HG03159 (cell line): ENCODE results near the gene ADRA2B.

Experiments used
- ATAC-seq: cut with Tn5 transposase; IDR thresholded peaks from one replicate; pipeline ENCODE4 v1.9.1; 2021; ENCODE audit warnings: mild to moderate bottlenecking, moderate library complexity; ENCODE audit not compliant: unreplicated experiment

Gene ADRA2B

DNA sequence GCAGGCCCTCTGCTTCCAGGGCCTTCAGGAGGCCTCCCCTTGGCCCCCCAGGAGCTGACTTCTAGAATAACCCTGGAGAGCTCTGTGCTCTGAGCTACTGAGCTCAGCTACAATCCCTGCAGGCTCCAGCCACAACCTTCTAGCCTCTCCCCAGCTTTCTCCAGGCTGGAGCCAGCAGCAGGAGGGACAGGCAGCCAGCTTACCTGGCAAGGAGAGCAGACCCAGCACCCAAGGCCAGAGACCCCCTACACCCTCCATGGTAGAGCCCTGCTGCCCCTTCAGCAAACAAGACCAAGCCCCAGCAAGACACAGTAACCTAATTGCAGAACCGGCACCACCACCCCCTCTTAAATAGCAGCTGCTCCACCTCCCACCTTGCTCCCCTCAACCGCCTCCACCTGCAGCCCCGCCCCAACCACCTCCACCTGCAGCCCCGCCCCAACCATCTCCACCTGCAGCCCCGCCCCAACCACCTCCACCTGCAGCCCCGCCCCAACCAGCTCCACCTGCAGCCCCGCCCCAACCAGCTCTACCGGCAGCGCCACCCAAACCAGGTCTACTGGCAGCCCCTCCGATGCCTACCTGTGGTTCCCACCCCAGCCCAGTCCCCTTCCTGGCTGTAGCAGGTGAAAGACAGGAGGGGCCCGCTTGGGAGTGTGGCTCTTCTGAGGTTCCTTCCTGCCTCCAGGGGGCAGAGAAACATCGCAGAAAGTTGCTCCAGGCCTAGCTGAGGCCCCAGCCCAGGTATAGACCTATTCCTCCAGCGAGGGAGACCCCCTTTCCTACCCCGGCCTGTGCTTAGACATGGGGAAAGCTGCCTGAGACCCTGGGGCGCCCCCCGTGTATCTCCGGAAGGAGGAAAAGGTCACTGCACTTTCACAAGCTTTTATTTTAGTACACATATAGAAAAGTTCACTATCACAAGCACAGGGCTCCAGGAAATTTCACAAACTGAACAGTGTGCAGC lies 22.1 kb upstream of the ADRA2B start, which contains the start of gene ASTL:
Gene ASTL (minus strand): TSS at position 324 of the 967 bp plus-strand sequence. CDS start 66 bp downstream, at position 258.
- ATAC-seq: no peak

DNA sequence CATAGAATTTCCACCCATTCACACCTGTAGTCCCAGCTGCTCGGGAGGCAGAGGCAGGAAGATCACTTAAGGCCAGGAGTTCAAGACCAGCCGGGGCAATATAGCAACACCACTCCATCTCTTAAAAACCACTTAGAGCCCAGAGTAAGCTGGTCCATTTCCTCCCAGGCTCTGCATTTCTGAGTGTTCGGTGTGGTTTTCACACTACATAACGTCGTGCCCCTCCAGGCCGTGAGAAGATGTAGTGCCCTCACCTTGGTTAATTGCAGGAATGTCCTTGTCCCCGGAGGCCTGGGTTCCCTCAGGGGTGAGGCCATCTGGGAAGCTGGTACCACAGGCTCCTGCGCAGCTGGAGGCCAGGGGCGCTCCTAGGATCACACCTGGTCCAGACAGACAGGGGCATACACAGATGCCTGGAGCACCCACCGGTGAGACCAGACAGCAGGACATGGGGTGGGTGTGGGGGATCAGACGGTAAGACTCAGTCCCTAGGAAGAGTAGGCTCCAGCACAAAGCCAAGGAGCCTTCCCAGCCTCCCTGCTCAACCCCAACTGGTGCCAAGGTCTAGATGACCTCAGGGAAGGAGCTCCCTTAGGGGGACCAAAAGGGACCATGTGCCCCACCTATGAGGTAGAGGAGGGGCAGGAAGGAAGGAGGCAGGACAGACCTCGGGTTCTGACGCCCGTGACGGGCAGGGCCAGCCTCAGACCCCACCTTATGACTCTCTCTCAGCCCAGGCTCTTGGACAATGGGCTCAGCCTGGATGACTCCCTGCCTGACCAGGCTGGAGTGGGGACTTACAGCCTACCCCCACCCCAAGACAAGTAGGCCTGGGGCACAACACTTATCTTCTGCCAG lies 21.2 kb upstream of the ADRA2B start:
- ATAC-seq: no peak

DNA sequence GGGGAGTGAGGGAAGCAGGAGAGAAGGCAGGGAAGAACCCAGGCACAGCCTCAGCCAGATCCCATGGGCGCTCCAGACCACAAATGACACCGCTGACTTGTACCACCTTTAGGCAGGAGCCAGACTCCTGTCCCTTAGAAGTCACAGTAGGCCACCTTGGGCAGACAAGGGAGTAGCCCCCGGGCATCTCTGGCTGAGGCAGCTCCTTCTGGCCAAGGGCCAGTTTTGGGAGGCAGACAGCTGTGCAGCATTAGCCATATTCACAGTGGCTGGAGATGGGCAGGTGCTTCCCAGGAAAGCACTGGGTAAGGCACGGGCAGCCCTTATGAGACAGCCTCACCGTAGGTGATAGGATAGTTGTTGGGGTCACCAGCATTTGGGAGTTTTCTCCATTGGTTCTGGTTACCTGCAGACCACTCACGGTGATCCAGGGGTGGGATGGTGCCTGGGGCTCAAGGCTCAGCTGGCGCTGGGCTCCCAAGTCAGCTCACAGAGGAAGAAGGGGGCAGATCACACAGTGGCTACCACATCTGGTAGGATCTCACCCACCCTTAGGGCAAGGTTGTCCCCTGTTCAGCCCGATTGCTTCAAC lies 19.9 kb upstream of the ADRA2B start:
- no peak for ATAC-seq

DNA sequence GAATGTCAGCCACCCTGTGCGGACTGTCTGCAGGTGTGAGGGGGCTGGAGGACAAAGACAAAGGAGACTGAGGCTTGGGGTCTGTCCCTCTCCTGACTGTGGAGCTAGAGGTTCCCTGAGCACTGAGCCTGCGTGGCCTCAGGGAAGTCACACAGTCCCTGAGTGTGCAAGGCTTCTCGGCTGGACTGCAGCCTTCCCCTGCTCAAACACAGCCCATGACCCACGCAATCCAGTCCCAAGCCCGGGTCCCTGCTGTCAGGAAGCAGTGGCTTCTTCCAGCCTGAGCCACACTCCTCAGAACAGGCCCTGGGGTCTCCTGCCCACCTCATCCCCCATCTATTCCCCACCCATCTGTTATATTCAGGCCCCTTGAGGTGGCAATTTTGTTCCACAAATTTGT lies 19.2 kb upstream of the ADRA2B start:
- no peak for ATAC-seq

DNA sequence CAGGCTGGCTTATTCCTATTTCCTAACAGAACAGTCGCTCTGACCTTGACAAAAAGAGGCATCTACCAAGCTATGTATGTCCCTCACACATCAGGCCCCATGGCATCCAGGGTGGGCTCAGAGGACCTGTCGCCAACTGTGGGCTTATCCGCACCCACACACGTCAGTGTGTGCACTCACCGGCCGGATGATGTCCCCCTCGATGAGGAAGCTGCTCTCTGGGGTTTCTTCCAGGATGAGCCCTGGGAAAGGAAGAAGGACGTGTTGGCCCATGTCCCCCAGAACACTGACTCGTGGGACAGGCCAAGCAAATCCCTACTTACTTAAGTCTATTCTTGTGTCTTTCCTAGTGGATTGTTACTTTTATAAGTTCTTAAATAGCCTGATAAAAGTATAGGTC lies 18.8 kb upstream of the ADRA2B start:
- ATAC-seq: no peak

DNA sequence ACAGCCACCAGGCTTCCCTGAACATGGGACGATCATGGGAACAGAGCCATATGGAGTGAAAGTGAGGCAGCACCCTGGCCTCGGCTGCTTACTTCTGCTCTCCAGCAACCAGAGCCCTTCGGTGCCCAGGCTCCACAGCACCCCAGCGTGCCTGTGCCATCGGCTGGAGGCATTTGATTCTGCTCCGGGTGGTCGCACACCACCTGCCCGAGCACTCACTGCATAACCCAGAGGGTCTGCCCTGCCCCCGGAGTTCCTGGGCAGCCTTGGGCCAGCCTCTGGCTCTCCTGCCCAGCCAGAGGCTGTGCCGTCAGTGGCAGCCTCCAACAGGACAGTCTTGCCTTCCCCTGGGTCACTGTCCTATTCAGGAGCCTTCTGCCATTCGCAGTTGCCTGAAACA lies 18.1 kb upstream of the ADRA2B start:
- ATAC-seq: no peak

DNA sequence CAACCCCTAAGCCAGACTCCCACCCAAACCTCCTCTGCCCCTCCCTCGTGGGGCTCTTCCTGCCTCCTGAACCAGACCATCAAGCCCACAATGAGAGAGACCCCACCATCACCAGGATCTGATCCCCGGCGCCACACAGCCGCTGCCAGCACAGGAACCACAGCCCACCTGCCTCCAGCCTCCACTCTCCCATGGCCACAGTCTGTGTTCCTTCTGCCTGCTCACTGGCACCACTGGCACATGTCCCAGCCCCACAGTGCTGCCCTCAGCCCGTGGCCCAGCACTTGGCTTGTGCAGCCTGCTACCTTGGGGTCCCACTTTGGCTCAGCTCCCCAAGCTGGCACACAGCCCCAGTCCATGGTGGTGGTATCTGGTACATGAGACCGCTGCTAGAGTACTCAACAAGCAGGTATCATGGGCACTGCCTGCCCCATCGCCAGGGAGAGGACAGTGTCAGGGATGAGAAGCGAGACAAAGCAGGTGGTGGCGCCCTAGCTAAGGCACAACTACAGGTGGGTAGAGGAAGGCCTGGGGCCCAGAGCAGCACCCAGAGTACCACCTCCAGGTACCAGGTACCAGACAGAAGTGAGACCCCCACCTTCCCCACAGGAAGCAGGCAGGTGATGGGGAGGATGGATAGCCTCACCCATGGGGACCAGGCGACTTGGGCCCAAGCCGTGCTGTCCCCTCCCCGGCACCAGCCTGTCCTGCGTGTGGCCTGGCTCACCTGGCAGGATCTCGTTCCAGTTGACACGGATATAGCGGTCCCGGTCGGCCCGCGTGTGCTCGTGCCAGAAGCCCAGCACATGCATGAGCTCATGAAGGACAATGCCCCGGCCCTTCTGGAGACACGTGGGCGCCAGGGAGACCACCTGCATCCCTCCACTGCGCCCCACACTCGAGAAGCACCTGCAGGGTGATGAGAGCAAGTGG lies 15.7 kb upstream of the ADRA2B start:
- ATAC-seq: no peak

DNA sequence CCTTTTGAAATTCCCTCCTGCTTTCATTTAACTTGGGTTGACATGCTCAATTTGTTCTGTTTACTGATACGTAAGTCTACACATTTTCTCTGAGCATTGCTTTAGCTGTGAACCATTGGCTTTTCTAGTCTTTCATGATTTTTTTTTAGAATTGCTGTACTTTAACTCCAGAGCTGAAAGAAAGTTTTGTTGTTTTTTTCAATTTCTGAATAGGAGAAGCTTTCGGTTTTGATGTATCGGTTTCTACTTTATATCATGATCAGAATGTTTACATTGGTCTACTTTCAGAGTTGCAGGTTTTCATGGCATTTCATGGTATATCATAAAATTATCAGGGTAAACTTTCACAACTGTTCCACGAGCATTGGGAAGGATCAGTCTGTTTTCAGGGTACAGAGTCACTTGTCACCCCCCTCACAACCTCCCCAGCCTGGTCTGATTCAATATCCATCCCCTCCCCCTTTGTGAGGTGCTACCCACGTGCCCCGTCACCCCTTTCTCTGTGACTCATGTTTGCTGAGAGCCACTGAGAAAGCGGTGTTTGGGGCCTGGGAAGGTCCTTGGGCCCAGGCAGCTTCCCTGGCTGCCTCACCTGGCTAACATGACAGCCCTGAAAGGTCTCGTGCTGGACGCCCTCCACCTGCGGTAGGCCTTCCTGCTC lies 14.9 kb upstream of the ADRA2B start:
- no peak for ATAC-seq

DNA sequence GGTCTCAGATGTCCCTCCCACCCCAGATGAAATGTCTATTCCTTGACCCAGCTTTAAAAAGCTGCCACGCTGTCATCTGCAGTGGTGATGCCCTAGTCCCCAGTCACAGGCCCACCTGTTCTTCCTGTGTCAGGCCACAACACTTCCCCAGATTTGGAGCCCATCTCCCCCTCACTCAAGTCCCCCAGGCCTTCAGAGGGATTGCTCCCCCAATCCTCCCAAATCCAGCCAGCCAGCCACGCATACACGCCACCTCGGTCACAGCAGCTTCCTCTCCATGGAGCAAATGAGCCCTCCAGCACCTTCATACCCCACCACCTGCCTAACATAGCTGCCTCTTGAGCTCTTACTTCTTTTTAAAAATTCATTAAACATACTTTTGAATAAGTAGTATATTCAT lies 14.1 kb upstream of the ADRA2B start:
- ATAC-seq: no peak

DNA sequence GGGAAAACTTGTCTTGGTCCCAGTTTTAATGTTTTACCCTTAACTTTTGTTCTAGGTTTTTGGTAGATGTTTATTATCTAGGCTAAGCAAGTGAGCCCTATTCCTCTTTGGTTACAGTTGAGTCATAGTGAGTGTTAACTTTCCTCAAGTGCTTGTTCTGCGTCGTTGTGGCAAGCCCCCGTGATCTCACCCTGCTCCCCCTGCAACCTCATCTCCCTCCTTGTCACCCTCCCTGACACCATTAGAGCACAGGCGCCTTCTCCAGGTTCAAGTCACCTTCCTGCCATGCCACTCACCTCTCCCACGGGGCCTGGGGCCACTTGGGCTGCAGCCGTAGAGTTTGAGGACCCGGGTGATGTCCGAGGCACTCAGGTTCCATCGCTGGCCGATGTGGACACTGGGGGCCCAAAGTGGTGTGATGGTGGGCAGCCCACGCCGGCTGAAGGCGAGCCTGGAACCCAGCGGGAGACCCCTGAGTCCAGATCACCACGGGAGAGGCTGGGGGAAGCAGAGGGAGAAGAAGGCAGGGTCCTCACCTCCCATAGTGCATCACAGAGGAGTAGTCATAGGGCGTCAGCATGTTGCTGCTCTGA lies 13.3 kb upstream of the ADRA2B start:
- ATAC-seq: no peak

DNA sequence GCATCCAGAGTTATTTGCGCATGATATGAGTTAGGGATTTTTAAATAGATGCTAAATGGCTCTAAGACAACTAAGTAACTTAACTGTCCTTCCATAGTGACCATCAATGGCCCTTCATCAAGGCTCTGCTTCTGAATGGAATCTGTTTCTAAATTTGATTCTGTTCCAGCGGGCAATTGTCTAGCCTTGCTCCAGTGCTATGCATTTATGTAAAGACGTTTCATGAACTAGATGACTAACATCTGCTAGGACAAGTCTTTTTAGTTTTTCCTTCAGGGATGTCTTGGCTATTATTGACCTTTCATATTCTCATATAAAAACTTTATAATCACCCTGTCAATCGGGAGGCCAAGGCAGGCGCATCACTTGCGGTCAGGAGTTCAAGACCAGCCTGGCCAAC lies 12.1 kb upstream of the ADRA2B start:
- no peak for ATAC-seq

DNA sequence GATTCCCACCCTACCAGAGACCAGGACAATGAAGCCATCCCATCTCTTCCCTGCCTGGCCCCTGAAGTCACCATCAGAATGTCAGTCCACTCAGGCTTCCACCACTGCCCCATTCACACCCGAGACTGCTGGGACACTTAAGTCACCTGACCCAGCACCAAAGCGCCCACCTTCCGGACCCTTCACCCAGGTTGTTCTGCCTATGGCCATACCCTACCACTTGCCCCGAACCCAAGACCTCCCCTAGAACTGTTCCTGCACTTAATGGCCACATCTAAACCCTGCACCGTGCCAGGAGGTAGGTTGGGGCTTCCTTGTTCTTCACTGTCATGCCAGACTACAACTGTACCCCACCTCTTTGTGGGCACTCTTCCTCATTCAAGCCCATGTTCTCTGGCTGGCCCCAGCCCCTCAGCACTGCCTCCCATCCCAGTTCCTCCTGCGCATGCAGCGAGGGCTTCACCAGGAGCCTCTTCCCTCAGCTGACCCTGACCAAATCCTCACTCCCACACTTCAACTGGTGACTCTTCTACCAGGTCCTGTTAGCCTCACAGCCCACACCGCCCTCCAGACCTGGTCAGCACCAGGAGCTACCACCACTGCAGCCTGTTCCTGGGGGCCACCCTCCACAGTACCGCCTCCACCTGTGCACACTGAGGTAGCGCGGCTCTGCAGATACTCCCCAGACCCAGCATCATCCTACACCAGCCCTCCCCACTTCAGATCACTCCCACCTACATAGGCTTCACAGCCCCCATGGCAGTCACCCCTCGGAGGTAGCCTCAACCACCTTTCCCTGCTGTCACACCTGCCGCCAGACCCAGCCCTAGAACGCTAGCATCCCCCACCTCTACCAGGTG lies 8.3 kb upstream of the ADRA2B start:
- no peak for ATAC-seq

DNA sequence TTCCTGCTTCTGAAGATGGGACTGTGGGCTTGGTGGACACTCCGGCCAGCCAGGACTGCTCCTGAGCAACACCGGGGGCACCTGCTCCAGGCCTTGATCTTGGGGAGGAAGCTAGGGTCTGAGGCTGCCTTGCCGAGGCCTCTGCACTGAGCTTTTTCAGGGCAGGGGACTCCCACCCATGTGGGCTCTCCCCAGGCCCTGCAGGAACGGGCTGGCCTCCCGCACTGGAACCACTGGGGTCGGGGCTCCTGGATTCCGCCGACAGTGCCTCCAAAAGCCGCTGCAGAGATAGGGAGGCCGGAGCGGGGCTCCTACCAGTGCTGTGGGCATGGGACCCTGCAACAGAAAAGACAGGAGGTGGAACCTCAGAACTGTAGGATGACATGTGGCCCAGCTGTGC lies 7.6 kb upstream of the ADRA2B start:
- ATAC-seq: no peak

DNA sequence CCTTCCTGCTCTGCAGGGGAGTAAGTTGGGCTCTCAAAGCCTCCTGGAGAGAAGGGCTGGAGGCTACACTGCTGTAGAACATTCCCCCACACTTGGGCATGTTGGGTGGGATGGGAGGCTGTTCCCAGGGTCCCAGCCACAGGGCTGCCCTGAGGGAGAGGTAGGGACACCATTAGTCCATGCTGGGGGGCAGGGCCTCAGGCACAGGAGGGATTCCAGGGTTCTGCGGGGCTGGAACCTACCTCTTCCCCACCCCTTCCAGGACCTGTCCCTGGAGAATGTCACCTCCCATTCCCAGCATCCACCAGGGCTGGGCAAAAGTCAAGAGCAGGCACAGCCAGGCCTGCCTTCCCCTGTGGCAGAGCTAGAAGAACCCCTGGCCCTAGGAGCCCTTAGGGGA lies 6.9 kb upstream of the ADRA2B start:
- ATAC-seq: no peak

DNA sequence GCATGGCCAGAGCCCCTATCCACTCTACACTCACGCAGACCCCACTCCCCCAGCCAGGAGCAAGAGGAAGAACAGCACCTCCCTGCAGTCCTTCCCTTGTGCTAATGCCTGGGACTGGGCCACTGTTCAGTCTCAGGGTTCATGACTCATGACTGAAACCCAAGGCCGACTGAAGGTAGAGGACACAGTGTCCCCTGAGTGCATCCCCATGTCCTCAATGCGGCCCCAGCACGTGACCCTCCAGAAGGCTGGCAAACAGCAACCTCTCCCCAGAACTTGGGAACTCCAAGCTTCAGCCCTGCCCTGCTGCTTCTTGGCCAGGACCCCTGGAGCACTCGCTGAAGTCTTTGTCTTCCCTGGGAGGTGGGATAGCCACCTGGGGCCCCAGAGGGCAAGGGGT lies 6.0 kb upstream of the ADRA2B start:
- no peak for ATAC-seq

DNA sequence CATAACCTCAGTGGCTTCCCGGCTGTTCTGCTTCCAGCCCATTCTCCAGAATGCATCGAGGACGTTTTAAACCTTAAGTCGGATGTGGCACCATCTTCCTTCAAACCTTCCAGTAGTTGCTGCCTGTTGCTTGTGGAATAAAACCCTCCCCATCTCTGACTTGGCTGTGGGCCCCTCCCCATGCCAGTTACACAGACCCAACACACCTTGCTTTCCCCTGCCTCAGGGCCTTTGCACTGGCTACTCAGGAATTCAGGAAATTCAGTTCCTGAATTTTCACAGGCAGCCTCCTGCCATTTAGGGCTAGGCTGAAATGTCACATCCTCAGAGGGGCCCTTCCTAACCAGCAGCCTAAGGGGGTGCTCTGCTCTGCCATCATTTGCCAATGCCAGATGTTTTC lies 5.0 kb upstream of the ADRA2B start:
- ATAC-seq: no peak

DNA sequence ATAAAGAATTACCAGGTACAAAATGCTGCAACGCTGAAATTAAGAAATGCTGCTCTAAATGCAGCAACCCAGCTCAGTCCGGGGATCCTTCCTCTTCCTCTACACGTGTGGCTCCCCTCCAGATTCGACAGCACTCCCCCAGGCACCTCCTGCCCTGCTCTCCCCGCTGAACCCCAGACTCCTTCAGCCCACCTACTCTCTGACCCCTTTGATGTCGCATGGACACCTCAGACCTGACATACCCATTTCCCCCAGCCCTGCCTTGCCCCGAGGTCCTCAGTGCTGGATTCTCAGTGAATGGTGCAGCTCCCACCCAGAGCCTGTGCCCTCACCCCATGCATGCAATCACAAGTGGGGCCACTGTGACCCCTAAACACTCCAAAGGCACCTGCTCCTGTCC lies 4.6 kb upstream of the ADRA2B start:
- no peak for ATAC-seq

DNA sequence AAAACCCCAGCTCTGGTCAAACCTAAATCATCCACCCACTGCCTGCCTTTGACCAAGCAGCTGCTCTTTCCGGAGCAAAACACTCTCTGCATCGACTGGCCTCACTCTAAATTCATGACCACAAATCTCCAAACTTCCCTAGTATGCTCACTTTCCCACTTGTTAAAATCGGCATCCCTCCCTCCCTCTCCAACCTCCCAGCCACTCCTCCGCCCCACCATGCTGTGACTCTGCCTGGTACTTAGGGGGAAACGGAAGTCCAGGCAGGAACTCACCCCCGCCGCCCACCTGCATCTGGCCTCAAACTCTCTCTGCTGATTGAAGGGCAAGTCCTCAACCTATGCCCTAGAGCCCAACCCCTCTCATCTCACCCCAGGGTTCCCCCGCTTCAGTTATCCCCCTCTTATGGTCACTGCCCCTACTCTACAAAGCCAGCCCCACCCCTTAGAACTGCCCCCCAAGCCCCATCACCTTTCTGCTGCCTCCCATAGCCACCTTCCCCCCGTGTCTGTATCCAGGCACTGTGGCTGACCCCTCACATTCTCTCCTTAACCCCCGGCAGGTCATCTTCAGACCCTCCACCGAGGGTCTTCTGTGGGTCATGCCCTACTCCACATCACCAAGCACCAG lies 3.8 kb upstream of the ADRA2B start:
- no peak for ATAC-seq
